HuH-7.5 (cell line): ENCODE results near the gene UBE2M.
"Not testable (repeated sequence)": the region's sequence is repeated elsewhere in the genome, so short reads cannot be mapped to it uniquely, and the experiment has no call there.

Experiments used
- DNase-seq: peaks from one replicate; pipeline ENCODE4 v3.0.0; 2011; ENCODE audit warnings: low spot score

The UBE2M gene

DNA sequence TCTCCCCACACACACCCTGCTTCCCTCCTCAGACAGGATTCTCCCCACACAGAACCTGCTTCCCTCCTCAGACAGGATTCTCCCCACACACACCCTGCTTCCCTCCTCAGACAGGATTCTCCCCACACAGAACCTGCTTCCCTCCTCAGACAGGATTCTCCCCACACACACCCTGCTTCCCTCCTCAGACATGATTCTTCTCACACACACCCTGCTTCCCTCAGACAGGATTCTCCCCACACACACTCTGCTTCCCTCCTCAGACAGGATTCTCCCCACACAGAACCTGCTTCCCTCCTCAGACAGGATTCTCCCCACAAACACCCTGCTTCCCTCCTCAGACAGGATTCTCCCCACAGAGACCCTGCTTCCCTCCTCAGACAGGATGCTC, 19.2 kb downstream of the UBE2M start:
- DNase-seq = not testable (repeated sequence)

DNA sequence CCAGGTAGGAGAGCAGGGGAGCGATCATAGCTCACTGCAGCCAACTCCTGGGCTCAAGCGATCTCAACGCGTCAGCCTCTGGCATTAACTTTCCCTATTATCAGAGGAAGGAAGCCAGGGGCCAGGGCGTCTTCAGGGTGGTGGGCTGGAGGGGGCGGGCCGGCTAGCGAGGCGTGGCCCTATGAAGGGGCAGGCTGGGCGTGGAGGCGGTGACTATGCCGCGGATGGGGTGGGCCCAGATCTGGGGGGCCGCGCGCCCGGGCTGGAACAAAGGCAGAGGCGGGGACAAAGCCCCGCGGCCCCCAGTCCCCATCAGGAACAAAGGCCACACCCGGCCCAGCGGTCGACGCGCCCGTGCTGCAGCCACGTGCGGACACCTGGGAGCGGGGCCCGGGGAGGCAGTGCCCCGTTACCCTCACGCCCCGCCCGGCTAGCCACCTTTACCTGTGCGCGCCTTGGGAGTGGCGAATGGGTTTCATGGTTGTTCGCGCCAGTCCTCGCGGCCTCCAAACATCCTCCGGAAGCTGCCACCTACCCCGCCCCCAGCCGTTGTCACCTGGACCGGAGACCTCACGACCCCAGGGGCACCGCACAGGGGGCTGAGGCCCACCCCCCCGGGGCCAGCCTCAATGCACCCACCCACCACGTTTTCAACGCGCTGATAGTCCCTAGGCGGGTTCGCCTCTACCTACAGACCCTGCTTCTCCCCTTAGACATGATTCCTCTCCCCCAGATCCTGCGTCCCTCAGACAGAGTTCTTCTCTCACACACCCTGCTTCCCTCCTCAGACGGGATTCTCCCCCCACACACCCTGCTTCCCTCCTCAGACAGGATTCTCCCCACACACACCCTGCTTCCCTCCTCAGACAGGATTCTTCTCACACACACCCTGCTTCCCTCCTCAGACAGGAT, 19.9 kb downstream of the UBE2M start:
- peak; percentile 22 for DNase-seq

DNA sequence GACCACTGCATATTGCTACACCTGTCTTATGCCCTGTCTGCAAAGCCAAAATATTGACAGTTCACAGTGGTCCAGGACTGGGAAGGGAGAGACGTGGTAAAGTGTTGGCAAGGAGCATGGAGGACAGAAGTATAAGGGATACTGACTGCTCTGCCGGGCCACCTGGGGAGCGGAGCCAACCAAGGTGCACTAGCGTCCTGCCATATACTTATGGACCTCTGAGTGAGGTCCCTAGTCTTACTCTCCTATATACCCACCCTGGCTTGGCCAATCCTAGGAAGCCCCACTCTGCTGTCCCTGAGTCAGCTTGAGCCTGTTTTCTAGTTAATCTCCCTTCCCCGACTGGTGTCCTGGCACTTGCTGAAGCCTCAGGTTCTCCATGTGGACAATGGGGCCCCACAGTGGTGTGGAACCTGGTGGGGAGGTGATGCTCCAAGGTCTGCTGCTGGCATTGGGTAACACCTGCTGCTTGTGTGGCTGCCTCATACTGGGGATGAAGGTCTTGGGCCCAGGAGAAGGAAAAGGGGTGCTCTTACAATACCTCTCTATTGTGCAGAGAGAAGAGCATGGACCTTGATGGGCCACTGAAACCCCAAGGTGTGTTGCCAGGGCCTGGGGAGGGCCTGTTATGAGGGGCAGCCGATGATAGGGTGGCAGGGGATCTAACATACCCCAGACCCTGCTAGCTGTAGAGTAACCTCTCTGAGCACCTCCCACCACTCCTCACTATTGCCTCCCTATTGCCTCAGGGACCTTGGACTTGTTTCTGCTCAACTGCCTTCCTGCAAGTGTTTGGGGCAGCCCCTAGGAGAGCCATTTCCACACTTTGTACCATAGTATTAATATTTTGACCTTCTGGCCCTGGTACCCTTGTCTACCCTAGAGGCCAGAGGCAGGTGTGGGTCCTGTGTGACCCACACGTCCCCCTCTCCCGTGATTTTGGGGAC, 21.3 kb downstream of the UBE2M start:
- DNase-seq = no peak

DNA sequence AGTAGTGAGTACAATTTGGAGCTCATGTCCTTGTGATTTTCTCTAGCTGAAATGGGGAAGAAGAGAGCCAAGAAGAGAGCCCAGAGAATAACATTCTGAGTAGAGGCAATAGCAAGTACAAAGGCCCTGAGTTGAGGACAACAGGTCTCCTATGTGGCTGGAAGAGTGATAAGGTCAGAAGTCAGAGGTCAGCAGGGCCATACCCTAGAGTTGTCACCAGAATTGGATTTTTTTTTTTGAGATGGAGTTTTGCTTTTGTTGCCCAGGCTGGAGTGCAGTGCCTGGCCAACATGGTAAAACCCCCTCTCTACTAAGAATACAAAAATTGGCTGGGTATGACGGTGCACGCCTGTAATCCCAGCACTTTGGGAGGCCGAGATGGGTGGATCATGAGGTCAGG, 22.6 kb downstream of the UBE2M start:
- DNase-seq = no peak

DNA sequence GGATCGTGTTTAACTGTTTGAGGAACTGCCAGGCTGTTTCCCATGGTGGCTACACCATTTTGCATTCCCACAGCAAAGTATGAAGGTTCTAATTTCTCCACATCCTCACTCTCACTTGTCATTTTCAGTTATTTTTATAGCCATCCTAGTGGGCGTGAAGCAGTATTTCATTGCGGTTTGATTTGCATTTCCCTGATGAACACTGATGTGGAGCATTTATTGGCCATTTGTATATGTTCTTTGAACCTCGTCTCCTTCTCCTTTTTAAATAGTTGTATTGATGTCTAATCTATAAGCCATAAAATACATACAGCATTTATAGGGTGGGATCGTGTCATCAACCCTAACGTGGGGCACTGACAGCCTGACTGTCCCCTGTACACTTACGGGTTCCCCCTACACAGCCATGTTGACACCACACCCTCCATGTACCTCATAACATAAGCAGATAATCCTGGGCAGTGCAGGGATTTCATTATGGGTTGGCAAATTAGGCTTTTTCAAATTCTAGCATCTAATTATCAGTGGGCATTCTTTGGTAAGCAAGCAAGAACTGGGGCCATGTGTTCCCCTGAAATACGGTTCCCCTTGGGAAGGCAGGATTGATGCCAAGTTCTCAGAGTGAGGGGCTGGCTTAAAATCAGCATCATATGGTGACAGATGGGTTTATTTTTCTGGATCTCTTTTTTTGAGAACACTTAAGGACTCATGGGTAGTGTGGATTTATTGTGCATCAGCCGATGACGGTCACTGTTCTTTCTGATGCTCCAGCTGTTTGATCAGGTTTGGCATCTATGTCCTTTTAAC, 27.2 kb downstream of the UBE2M start:
- no peak for DNase-seq

DNA sequence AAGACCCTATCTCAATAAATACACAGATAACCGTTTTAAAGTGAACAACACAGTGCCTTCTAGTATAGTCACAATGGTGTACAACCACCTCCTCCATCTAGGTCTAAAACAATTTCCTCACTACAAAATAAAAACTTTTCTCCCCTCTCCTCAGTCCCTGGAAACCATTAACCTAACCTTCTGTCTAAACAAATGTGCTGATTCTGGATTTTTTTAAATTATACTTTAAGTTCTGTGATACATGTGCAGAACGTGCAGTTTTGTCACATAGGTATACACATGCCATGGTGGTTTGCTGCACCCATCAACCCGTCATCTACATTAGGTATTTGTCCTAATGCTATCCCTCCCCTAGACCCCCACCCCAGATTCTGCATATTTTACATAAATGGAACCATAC, 29.0 kb downstream of the UBE2M start:
- DNase-seq = no peak

DNA sequence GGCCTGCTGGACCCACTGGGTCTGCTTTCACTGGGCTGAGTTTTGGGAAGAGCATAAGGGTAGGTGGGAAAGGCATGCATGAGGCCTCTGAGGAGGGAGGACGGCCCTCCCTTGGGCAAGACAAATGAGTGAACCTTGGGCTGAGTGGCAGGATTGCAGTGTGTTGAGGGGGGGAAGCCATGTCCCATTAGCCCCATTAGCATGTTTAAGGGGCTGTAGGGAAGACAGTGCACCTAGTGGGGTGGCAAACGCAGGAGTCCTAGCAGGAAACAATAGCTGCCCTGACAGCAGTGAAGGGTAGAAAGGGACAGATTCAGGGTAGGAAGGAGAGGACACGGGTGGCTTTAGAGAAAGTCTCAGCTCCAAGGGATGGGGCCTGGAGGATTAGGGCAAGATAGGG, 35.7 kb downstream of the UBE2M start:
- no peak for DNase-seq

DNA sequence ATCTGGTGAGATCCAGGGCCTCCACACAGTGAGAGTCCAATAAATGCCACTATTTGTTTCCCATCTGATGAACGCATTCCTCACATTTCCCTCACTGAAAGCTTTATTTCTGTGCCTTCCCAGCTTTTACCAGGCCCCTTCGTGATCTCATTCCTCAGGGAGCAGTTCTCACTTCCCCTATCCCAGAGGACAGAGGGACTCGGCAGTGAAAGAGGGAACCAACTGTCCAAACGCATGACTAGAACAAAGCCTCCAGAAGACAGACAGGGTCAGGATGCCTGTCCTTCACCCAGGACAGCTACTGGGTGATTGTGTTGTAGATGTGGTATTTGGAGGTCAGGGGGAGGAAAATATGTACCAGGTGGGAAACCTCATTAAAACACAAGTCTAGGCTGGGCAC, 36.8 kb downstream of the UBE2M start:
- DNase-seq = no peak

DNA sequence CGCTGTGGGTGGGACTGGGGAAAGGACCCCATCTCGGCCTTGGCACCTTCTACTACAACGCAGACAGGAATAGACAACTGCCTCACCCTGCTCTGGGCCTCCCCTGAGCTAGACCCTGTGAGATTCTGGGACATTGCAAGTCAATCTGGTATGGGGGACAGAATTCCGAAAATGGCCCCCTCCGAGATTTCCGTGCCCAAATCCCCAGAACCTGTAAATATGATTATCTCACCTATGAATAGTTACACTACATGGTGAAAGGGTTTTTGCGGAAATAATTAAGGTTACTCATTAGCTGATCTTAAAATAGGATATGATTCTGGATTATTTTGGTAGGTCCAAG, 38.2 kb downstream of the UBE2M start:
- no peak for DNase-seq

DNA sequence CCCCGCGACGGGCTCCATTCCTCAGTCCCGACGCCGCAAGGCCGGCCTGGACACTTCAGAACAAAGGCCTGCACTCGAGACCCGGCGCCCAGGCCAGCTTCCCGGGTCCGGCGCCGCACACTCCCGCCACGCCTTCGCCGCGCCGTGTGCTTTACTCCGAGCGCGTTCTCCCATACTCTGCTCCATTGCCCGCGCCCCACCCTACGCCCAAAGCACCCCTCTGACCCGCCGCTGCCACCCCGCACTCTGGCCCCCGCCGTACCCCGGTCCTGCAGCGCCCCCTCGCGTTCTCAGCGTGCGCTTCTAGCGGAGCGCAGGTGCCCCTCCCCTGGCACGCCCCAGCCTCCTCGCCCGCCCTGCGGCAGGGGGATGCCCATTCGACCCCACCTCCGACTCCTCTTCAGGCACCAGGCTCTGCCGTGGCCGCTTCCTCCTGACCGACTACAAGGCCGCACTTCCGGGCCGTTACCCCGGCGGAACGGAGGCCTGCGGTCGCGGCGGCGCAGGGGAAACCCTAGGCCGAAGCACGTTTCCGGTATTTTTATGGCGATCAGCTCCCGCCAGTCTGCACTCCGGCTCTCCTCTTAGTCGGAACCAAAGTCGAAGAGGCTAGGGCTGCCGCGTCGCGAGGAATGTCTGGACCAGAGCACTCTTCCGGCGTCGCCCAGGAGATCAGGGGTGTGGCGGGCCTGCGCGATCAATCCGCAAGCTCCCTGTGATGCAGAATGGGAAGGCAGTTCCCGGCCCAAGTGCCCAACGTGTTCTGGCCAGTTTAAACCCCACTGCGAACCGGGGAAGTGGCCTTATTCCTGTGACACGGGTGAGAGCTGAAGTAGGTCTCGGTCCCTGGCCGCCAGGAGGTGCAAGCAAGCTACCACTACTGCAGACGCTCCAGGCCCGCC, 38.8 kb downstream of the UBE2M start, which contains the start of gene ZBTB45:
TSS of gene ZBTB45 (minus strand) at position 456 of the 902 bp plus-strand sequence. CDS start 2,137 bp downstream, outside the sequence.
- DNase-seq = peak; percentile 88

DNA sequence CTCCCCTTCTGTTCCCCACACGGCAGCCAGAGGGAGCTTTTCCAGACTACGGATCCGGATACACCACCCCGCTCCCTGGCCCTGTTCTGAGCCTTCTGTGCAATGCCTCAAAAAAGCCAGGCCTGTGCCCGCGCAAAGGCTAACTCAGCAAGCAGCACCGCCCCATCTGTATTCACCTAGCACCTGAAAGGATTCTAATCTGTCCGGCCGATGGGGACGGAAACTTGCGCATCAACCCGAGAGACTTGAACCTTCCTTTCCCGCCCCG, 39.4 kb downstream of the UBE2M start:
- peak; percentile 92 for DNase-seq

DNA sequence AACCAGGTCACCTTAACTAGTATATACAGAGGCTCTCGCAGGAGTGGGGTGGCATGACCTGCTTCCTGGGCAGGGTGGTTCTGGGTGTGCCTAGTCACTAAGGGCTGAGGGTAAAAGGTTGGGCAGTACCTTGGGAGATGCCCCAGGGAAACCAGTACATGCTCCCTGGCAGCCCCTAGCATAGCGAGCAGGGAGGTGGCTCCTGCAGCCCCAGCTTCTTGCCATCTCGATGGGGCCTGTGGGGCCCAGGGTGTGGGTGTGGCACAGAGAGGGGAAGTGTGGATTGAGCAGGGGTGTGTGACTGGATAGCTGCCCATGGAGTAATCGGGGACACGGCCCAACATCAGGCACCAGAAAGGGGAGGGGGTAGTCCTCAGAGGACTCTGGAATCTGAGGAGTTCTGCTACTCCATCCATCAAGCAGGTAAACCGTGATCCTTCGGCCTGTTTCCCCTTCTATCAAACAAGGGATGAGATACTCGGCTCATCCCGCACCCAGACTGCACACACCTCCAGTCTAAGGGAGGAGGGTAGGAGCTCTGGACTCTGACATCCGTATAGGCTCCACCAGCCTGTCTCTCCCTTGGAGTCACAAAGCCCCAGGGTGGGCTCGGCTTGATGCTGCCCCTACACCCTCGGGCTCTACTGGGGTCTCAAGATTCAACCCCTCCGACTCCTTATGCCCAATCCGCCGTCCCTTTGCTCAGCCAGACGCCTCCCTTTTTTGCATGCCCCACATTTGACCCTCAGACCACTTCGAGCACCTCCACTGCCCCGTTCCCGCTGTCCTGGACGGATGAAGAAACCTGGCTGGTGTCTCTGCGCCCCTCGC, 39.9 kb downstream of the UBE2M start:
- DNase-seq = no peak

DNA sequence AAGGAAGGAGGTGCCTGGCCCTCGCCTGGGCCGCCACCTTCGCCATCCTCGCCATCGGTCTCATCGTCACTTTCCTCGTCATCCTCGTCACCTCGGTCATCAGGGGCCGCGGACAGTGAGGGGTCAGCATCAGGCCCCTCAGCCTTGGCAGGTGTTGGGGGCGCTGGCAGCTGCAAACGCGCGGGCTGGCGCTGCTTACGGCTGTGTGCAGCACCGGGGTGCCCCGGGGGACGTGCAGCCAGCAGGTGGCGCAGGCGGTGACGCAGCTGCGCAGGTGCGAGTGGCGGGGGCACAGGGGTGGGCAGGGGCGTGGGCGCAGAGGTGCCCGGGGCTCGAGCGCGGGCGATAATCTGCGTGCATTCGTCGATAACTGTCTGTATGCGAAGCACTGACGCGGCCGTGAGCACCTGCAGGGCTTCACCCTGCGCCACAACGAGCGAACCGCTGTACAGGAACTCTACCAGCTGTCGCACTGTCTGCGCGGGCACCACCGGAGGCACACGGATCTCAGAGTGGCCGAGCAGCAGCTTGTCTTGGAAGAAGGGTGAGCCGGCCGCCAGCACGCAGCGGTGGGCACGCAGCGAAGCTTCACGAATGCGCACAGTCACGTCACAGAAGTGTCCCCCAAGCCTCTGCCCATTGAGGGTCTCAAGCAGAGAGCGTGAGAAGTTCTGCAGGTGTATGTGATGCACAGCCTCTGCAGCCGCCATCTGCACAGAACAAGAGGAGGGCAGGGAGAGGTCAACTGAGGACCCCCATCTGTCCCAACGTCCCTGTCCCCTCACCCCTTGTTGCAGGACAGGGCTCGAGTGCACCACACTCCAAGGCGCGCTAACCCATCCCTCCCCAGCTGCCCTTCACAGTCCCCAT, 41.2 kb downstream of the UBE2M start:
- DNase-seq = no peak

DNA sequence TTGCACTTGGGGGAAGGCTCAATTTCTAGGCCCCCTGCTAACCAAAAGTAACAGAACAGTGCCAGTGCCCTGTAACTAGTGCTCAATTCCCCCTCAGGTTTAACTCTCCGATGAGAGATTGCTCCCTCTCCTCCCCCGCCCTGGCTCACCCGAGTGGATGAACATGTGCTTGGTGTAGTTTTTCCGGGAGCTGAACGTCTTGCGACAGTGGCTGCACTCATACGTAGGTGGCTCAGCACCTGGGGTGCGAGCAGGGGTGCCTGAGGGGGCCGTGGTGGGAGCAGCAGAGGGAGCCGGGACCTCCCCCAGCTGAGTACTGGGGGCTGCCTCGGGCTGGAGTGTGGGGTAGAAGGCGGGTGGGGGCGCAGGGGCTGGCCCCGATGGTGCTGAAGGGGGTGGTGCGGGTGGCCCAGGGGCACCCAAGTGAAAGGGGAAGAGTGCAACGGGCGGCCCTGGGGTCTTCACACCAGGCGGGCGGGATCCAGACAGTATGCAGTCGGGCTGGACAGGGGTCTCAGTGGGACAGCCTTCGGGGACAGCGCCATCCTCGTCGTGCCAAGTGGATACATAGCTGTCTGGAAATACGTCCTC, 42.1 kb downstream of the UBE2M start:
- DNase-seq = no peak

DNA sequence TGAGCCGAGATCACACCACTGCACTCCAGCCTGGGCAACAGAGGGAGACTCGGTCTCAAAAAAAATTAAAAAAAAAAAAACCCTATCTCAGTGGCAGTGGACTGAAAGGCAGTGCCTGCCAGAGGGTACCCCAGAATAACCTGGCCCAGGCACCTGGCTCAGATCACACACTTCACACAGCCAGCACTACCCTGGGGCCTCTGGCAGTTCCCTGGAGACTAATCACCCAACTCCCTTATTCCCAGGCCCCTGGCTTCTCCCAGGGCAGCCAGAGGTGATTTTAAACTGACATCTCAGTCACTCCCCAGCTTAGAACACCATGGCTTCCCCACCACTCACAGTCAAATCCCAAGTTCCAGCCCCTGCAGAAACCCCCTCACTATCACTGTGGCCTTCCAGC, 43.2 kb downstream of the UBE2M start:
- DNase-seq = no peak

DNA sequence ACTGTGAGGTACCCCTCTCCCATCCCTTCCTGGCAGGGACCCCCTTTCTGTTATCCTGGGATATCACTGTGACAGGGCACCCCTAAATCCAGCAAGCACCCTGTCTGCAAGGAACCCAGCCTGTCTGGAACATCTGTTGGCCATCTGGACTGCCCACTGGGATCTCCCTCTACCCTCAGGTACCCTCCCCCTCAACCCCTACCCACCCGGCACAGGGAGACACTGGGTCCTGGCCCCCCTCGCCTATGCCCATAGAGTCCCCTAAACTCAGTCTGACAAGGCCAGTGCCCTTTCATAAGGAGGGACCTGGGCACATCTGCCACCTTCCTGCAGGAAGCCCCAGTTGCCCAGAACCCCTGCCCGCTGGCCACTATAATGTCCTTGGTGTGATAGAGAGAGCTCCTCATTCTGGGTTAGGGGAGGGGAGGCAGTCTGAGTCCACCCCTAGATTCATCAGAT, 43.8 kb downstream of the UBE2M start:
- DNase-seq = no peak

DNA sequence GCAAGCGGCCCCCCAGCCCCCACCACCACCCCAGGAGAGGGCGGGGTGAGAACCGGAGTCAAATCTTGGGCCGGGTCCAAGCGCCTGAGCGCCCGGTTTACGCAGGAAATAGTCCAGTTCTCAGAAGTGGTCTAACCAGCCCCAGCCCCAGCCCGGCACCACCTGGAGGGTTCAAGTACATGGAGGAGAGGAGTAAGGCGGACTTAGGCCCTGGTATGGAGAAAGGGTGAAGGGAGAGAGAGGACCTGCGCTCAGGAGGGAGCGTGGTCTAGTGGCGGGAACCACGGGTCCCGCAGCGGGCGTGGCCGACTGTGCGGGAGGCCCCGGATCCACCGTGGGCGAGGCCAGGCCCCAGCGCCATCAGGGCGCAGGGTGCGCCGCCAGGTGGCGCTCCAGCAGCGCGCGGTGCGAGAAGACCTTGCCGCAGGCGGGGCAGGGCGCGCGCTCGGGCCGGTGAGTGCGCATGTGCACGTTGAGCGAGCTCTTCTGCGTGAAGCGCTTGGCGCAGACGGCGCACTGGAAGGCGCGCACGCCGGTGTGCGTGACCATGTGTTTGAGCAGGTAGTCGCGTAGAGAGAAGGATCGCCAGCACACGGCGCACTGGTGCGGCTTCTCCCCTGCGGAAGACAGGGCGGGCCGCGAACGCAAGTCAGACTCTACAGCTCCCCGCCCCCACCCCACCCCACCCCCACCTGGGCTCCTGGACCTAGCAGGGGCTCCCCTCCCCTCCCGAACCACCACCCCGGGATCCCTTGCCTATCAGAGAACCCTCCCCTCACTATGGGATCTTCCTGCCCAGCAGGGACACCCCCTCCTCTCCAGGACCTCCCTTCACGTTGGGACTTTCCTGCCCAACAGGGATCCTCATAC, 44.5 kb downstream of the UBE2M start:
- peak; percentile 90 for DNase-seq

DNA sequence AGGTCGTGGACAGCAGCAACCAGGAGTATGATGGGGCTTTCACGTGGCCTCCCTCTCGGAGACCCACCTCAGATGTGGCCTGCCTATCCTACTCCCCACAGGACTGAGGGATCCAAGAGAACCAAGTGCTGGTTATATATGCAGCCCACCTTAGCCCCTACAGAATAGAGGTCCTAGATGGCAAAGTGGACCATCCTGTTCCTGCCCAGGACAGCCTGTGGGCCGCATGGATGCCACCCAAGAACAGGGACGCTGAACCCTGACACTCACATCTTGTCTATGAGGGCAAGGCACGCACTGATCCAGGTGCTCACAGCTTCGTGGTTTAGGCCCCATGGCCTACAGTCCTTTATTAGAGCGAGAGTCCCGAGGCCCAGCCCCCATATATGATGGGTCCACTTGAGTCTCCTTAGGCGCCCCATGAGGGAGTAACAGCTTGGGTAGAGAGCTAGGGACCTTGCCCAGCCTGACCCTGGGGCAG, 45.2 kb downstream of the UBE2M start:
- no peak for DNase-seq
